Measurements from ENCODE around the gene AGRP.

Gene AGRP

DNA sequence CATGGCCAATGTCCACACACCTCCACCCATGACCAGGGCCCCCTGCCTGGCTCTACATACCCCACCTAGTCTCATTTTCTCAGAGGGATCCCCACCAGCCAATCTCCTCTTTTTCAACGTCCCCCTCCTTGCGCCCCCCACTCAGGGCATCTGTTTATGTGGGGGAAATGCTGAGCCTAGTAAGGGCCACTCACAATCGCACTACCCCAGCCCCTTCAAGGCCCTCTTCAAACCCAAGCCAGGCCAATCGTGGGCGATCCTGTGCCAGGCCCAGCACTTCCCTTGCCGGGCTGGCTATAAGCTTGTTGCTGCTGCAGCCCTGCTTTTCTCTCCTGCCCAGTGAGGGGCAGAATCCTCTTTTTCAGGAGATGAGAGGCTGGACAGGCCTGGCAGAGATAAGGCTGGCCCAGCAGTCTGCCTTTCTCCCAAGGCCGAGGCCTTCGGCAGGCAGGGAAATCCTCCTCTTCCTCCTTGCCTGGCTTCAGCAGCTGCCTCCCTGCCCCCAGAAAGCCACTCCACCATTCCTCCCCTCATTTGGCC lies 36.3 kb downstream of the AGRP start:
- H2BK5ac ChIP-seq (ENCODE audit: low read length), result peak overlapping the region; percentile 78
- H2BK120ac ChIP-seq (ENCODE audit: low read depth, low read length), result no peak overlapping the region
- peaks cover 0 to 5% of the 10 kb centered on the region in 2 donors for H3K4me1 ChIP-seq (ENCODE audit: control insufficient read depth in 2 of 2, insufficient read depth in 1 of 2, low read depth in 1 of 2, low read length in 2 of 2)
- H3K9me3 ChIP-seq (replicated peaks in 1 of 2; ENCODE audit: control insufficient read depth in 2 of 2, insufficient read depth in 1 of 2, low read depth in 1 of 2, low read length in 2 of 2), result no peaks in the 10 kb centered on the region
- H3K79me1 ChIP-seq (ENCODE audit: low read depth, low read length), result peaks cover 4% of the 10 kb centered on the region
- H3K9ac ChIP-seq (ENCODE audit: low read depth, low read length, poor library complexity), result peak overlapping the region; percentile 72
- no peak overlapping the region for H2AFZ ChIP-seq (ENCODE audit: low read length)
- H2AK5ac ChIP-seq (ENCODE audit: low read depth, low read length), result no peak overlapping the region
- H2BK15ac ChIP-seq (ENCODE audit: low read length), result no peak overlapping the region
- no peak overlapping the region for H3K4ac ChIP-seq (ENCODE audit: low read length)
- H3K27ac ChIP-seq (replicated peaks; ENCODE audit: low read length), result no peak overlapping the region
- H3K14ac ChIP-seq (ENCODE audit: low read length), result peak overlapping the region; percentile 6
- no peak overlapping the region for H4K91ac ChIP-seq (ENCODE audit: low read depth, low read length, poor library complexity)
- H2BK12ac ChIP-seq (ENCODE audit: low read length), result no peak overlapping the region
- H3K36me3 ChIP-seq (replicated peaks in 1 of 2; ENCODE audit: control insufficient read depth in 2 of 2, insufficient read depth in 2 of 2, low read length in 2 of 2), result peaks cover 0 to 38% of the 10 kb centered on the region in 2 donors
- no peak overlapping the region for H3K4me3 ChIP-seq (ENCODE audit: low read length in 2 of 2)
- H3K4me2 ChIP-seq (ENCODE audit: insufficient read depth, low read length, poor library complexity, severe bottlenecking), result no peak overlapping the region
- no peaks in the 10 kb centered on the region for H3K27me3 ChIP-seq (ENCODE audit: control insufficient read depth in 3 of 3, insufficient read depth in 3 of 3, low read depth in 1 of 3, low read length in 3 of 3)
- H3K23ac ChIP-seq (ENCODE audit: low read depth, low read length, poor library complexity), result peak overlapping the region; percentile 52
- H4K8ac ChIP-seq (ENCODE audit: low read depth, low read length), result no peak overlapping the region
- DNase-seq (ENCODE audit: low spot score), result no peak
- H3K18ac ChIP-seq (ENCODE audit: low read length), result no peak overlapping the region
- no CpG with 5 or more reads among the region's 8 CpGs for WGBS, 2 donors (ENCODE audit: extremely low coverage in 2 of 2, insufficient read length in 2 of 2, insufficient replicate concordance in 1 of 2)

DNA sequence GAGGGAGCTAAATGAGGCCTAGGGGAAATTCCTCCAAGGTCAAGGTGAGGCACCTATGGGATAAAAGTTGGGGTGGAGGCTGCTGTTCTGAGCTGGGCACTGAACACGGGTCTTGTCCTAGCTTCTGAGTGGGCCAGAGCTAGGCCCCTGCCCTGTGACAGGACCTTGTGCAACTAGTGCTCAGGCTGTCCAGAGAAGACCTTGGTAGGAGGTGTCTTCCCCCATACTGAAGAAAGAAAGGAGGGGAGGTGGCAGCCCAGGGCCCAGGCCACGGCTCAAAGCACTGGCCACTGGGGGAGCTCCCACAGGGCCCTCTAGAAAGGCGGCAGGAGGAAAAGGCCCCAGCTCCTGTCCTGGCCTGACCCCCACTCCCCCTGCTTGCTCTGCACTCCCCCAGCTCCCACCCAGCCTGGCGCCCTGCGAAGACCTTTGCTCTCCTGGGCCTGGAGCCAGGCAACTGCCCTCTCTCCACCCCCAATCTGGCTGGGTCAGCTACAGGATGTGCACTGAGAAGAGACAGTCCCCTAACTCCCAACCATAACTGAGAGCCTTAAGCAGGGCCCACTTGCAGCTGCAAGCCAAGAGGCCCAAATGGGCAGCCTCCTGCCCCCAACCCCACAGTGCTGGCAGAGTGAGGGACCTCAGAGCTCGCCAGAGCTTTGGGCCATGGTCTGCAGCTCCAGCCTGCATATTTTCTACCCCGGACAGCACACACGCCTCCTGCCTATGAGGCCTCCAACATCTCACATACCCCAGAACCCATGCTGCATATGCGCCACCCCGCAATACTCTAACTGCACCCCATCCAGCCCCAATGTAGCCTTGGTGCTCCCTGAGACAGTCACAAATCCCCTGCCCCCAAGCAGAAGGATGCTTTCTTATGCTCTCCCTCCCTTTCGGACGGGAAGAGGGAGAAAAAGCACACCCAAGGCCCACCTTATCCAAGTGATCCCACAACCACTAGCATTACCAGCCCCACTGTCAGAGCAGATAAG lies 37.1 kb downstream of the AGRP start:
- H4K91ac ChIP-seq (ENCODE audit: low read depth, low read length, poor library complexity), result no peak overlapping the region
- H3K4me2 ChIP-seq (ENCODE audit: insufficient read depth, low read length, poor library complexity, severe bottlenecking), result no peak overlapping the region
- no peak overlapping the region for H3K9ac ChIP-seq (ENCODE audit: low read depth, low read length, poor library complexity)
- H2BK12ac ChIP-seq (ENCODE audit: low read length), result no peak overlapping the region
- no peaks in the 10 kb centered on the region for H3K9me3 ChIP-seq (replicated peaks in 1 of 2; ENCODE audit: control insufficient read depth in 2 of 2, insufficient read depth in 1 of 2, low read depth in 1 of 2, low read length in 2 of 2)
- H3K4me1 ChIP-seq (ENCODE audit: control insufficient read depth in 2 of 2, insufficient read depth in 1 of 2, low read depth in 1 of 2, low read length in 2 of 2), result peaks cover 0 to 12% of the 10 kb centered on the region in 2 donors
- H3K4me3 ChIP-seq (ENCODE audit: low read length in 2 of 2), result peak overlapping the region in 1 of 2 donors; percentile 42
- H3K4ac ChIP-seq (ENCODE audit: low read length), result no peak overlapping the region
- H2AK5ac ChIP-seq (ENCODE audit: low read depth, low read length), result no peak overlapping the region
- H2AFZ ChIP-seq (ENCODE audit: low read length), result no peak overlapping the region
- no peaks in the 10 kb centered on the region for H3K27me3 ChIP-seq (ENCODE audit: control insufficient read depth in 3 of 3, insufficient read depth in 3 of 3, low read depth in 1 of 3, low read length in 3 of 3)
- H2BK15ac ChIP-seq (ENCODE audit: low read length), result no peak overlapping the region
- no peak overlapping the region for H3K14ac ChIP-seq (ENCODE audit: low read length)
- H3K27ac ChIP-seq (replicated peaks; ENCODE audit: low read length), result no peak overlapping the region
- H3K23ac ChIP-seq (ENCODE audit: low read depth, low read length, poor library complexity), result no peak overlapping the region
- peaks cover 0 to 31% of the 10 kb centered on the region in 2 donors for H3K36me3 ChIP-seq (replicated peaks in 1 of 2; ENCODE audit: control insufficient read depth in 2 of 2, insufficient read depth in 2 of 2, low read length in 2 of 2)
- no peak overlapping the region for H2BK5ac ChIP-seq (ENCODE audit: low read length)
- H2BK120ac ChIP-seq (ENCODE audit: low read depth, low read length), result no peak overlapping the region
- no peak overlapping the region for H4K8ac ChIP-seq (ENCODE audit: low read depth, low read length)
- peaks cover 4% of the 10 kb centered on the region for H3K79me1 ChIP-seq (ENCODE audit: low read depth, low read length)
- DNase-seq (ENCODE audit: low spot score), result no peak
- H3K18ac ChIP-seq (ENCODE audit: low read length), result no peak overlapping the region
- WGBS, 2 donors (ENCODE audit: extremely low coverage in 2 of 2, insufficient read length in 2 of 2, insufficient replicate concordance in 1 of 2), result no CpG with 5 or more reads among the region's 12 CpGs

DNA sequence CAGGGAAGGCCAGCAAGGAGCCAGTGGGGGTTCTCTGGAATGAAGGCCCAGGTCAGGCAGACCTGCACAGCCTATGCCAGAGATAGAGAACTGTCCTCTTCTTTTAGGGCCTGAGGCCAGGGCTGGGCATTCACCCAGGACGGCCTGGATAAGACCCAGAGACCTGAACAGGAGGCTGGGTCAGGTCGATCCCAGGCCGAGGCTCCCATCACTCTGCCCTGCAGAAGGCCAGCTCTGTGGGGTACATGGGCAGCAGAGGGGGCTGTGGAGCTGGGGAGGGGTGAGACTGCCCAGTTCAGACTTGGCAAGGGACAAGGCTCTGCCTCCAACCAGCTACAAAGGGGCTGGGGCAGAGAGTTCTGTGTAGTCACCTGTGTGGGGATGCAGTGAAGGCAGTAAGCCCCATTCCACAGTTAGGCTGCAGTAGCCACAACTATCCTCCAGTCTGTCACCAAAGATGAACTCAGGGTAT lies 37.9 kb downstream of the AGRP start:
- no peaks in the 10 kb centered on the region for H3K27me3 ChIP-seq (ENCODE audit: control insufficient read depth in 3 of 3, insufficient read depth in 3 of 3, low read depth in 1 of 3, low read length in 3 of 3)
- peaks cover 0 to 26% of the 10 kb centered on the region in 2 donors for H3K36me3 ChIP-seq (replicated peaks in 1 of 2; ENCODE audit: control insufficient read depth in 2 of 2, insufficient read depth in 2 of 2, low read length in 2 of 2)
- H3K23ac ChIP-seq (ENCODE audit: low read depth, low read length, poor library complexity), result no peak overlapping the region
- no peak overlapping the region for H2BK5ac ChIP-seq (ENCODE audit: low read length)
- H3K79me1 ChIP-seq (ENCODE audit: low read depth, low read length), result peaks cover 4% of the 10 kb centered on the region
- no peak overlapping the region for H3K4ac ChIP-seq (ENCODE audit: low read length)
- no peak overlapping the region for H2BK120ac ChIP-seq (ENCODE audit: low read depth, low read length)
- H2AK5ac ChIP-seq (ENCODE audit: low read depth, low read length), result no peak overlapping the region
- H3K4me3 ChIP-seq (ENCODE audit: low read length in 2 of 2), result no peak overlapping the region
- no peak for DNase-seq (ENCODE audit: low spot score)
- no peak overlapping the region for H4K8ac ChIP-seq (ENCODE audit: low read depth, low read length)
- H4K91ac ChIP-seq (ENCODE audit: low read depth, low read length, poor library complexity), result no peak overlapping the region
- H3K27ac ChIP-seq (replicated peaks; ENCODE audit: low read length), result no peak overlapping the region
- H2BK15ac ChIP-seq (ENCODE audit: low read length), result no peak overlapping the region
- no peak overlapping the region for H3K4me2 ChIP-seq (ENCODE audit: insufficient read depth, low read length, poor library complexity, severe bottlenecking)
- H3K9me3 ChIP-seq (replicated peaks in 1 of 2; ENCODE audit: control insufficient read depth in 2 of 2, insufficient read depth in 1 of 2, low read depth in 1 of 2, low read length in 2 of 2), result no peaks in the 10 kb centered on the region
- no peak overlapping the region for H2AFZ ChIP-seq (ENCODE audit: low read length)
- peak overlapping the region; percentile 40 for H3K9ac ChIP-seq (ENCODE audit: low read depth, low read length, poor library complexity)
- H3K4me1 ChIP-seq (ENCODE audit: control insufficient read depth in 2 of 2, insufficient read depth in 1 of 2, low read depth in 1 of 2, low read length in 2 of 2), result peaks cover 0 to 13% of the 10 kb centered on the region in 2 donors
- WGBS, 2 donors (ENCODE audit: extremely low coverage in 2 of 2, insufficient read length in 2 of 2, insufficient replicate concordance in 1 of 2), result no CpG with 5 or more reads among the region's 3 CpGs
- H2BK12ac ChIP-seq (ENCODE audit: low read length), result no peak overlapping the region
- no peak overlapping the region for H3K18ac ChIP-seq (ENCODE audit: low read length)
- no peak overlapping the region for H3K14ac ChIP-seq (ENCODE audit: low read length)

DNA sequence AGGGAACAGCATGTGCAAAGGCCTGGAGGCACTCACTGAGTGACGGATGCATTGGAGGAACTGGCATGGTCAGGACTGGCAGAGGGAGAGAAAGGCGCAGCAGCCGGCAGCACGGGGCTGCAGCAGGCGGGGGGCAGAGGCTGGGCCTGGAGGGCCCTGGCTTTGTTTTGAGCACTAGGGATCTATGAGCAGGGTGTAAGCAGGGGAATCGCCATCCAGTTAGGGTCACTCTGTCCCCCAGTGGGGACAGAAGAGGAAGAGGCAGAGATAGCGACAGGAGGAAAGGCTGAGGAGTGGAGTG lies 38.3 kb downstream of the AGRP start:
- Histone ChIP-seq H3K4ac (ENCODE audit: low read length) (no peak overlapping the region), H3K4me3 (ENCODE audit: low read length in 2 of 2) (no peak overlapping the region), H3K27me3 (ENCODE audit: control insufficient read depth in 3 of 3, insufficient read depth in 3 of 3, low read depth in 1 of 3, low read length in 3 of 3) (no peaks in the 10 kb centered on the region), H3K4me1 (ENCODE audit: control insufficient read depth in 2 of 2, insufficient read depth in 1 of 2, low read depth in 1 of 2, low read length in 2 of 2) (peaks cover 0 to 13% of the 10 kb centered on the region in 2 donors), H2BK120ac (ENCODE audit: low read depth, low read length) (no peak overlapping the region), H3K79me1 (ENCODE audit: low read depth, low read length) (peaks cover 4% of the 10 kb centered on the region), H3K4me2 (ENCODE audit: insufficient read depth, low read length, poor library complexity, severe bottlenecking) (no peak overlapping the region), H3K9me3 (replicated peaks in 1 of 2; ENCODE audit: control insufficient read depth in 2 of 2, insufficient read depth in 1 of 2, low read depth in 1 of 2, low read length in 2 of 2) (no peaks in the 10 kb centered on the region), H4K8ac (ENCODE audit: low read depth, low read length) (no peak overlapping the region), H3K9ac (ENCODE audit: low read depth, low read length, poor library complexity) (no peak overlapping the region), H2BK12ac (ENCODE audit: low read length) (no peak overlapping the region), H2AFZ (ENCODE audit: low read length) (no peak overlapping the region), H2BK5ac (ENCODE audit: low read length) (no peak overlapping the region), H3K27ac (replicated peaks; ENCODE audit: low read length) (no peak overlapping the region), H3K14ac (ENCODE audit: low read length) (no peak overlapping the region), H3K36me3 (replicated peaks in 1 of 2; ENCODE audit: control insufficient read depth in 2 of 2, insufficient read depth in 2 of 2, low read length in 2 of 2) (peaks cover 0 to 25% of the 10 kb centered on the region in 2 donors), H4K91ac (ENCODE audit: low read depth, low read length, poor library complexity) (no peak overlapping the region), H3K23ac (ENCODE audit: low read depth, low read length, poor library complexity) (no peak overlapping the region), H3K18ac (ENCODE audit: low read length) (no peak overlapping the region), H2AK5ac (ENCODE audit: low read depth, low read length) (no peak overlapping the region), H2BK15ac (ENCODE audit: low read length) (no peak overlapping the region)
- no peak for DNase-seq (ENCODE audit: low spot score)
- WGBS, 2 donors (ENCODE audit: extremely low coverage in 2 of 2, insufficient read length in 2 of 2, insufficient replicate concordance in 1 of 2), result no CpG with 5 or more reads among the region's 7 CpGs
